Fibroblast of skin of left quadriceps (primary cell): ENCODE data around the gene GRAP2.

ENCODE experiments used
- DNase-seq, 2 experiments: peaks; one replicate each; pipeline ENCODE4 v3.0.0-alpha.2; 2013; ENCODE audit warnings: low read depth in 2 of 2

Gene GRAP2

GRCh38 chr22:40014667-40015248, 113.9 kb downstream of the GRAP2 start:
- DNase-seq = no peak

- DNase-seq = no peak
Observed at GRCh38 chr22:40015358-40015976, 114.6 kb downstream of the GRAP2 start.

- DNase-seq = no peak
Observed at GRCh38 chr22:40018051-40018450, 117.2 kb downstream of the GRAP2 start.

GRCh38 chr22:40019100-40019499, 118.2 kb downstream of the GRAP2 start:
- DNase-seq = no peak

- no peak for DNase-seq
Observed at GRCh38 chr22:40020956-40021355, 120.1 kb downstream of the GRAP2 start.

- DNase-seq = no peak
Observed at GRCh38 chr22:40021401-40022000, 120.6 kb downstream of the GRAP2 start.

GRCh38 chr22:40022536-40023240, 121.8 kb downstream of the GRAP2 start:
- no peak for DNase-seq
